ENCODE measurements around the gene CLASP1. TPM values are rescaled to one million over a fixed set of nuclear protein-coding genes. Genes with fewer than 3 reads are reported as not detected.

The CLASP1 gene
- total RNA-seq, 1 donor from 2014 or later: 95.1 TPM

Other genes starting within 250 kb of the CLASP1 start
- not detected for gene RNU4ATAC, start 118.6 kb downstream of the CLASP1 start, total RNA-seq (ENCODE audit: unreplicated experiment)
- 153 TPM for gene NIFK, start 87.4 kb upstream of the CLASP1 start, total RNA-seq (ENCODE audit: unreplicated experiment)
- 264 TPM for gene TSN, start 106.2 kb upstream of the CLASP1 start, total RNA-seq (ENCODE audit: unreplicated experiment)